GM19238 (cell line): ENCODE data around the gene LCA5L.
"Not testable (repeated sequence)": the region's sequence is repeated elsewhere in the genome, so short reads cannot be mapped to it uniquely, and the experiment has no call there.

Experiments
- DNase-seq: peaks from one replicate; pipeline ENCODE4 v3.0.0; 2011; ENCODE audit warnings: low spot score; ENCODE audit not compliant: insufficient read length

LCA5L gene

GRCh38 chr21:39452207-39452969, 6.8 kb upstream of the LCA5L start:
- DNase-seq, result no peak

GRCh38 chr21:39451332-39452206, 6.0 kb upstream of the LCA5L start, which contains the start of gene SH3BGR:
Gene SH3BGR (plus strand): TSS chr21:39451970. CDS start chr21:39452097, 127 bp downstream.
- DNase-seq, result no peak

- DNase-seq, result no peak
Observed at GRCh38 chr21:39447264-39447663, 1.7 kb upstream of the LCA5L start.

- no peak for DNase-seq
Observed at GRCh38 chr21:39444421-39445180, 977 bp downstream of the LCA5L start.

- no peak for DNase-seq
Observed at GRCh38 chr21:39441502-39442475, 3.8 kb downstream of the LCA5L start.

GRCh38 chr21:39439232-39439631, 6.3 kb downstream of the LCA5L start:
- DNase-seq, result no peak

GRCh38 chr21:39434950-39435349, 10.6 kb downstream of the LCA5L start:
- no peak for DNase-seq

GRCh38 chr21:39430954-39431353, 14.6 kb downstream of the LCA5L start:
- DNase-seq, result no peak

- DNase-seq, result no peak
Observed at GRCh38 chr21:39430457-39430856, 15.1 kb downstream of the LCA5L start.

GRCh38 chr21:39430016-39430415, 15.6 kb downstream of the LCA5L start:
- no peak for DNase-seq

- no peak for DNase-seq
Observed at GRCh38 chr21:39429445-39429844, 16.1 kb downstream of the LCA5L start.

GRCh38 chr21:39422527-39423241, 22.9 kb downstream of the LCA5L start:
- DNase-seq, result no peak

GRCh38 chr21:39419204-39419603, 26.4 kb downstream of the LCA5L start:
- DNase-seq, result not testable (repeated sequence)

- no peak for DNase-seq
Observed at GRCh38 chr21:39406065-39406464, 39.5 kb downstream of the LCA5L start.

- no peak for DNase-seq
Observed at GRCh38 chr21:39400173-39400572, 45.4 kb downstream of the LCA5L start.

- no peak for DNase-seq
Observed at GRCh38 chr21:39397646-39398385, 47.8 kb downstream of the LCA5L start.

GRCh38 chr21:39392981-39393380, 52.6 kb downstream of the LCA5L start:
- no peak for DNase-seq

- no peak for DNase-seq
Observed at GRCh38 chr21:39390212-39390765, 55.3 kb downstream of the LCA5L start.

GRCh38 chr21:39388811-39389155, 56.8 kb downstream of the LCA5L start:
- DNase-seq, result no peak
